ENCODE results near the gene TNPO1. TPM values are rescaled to one million over a fixed set of nuclear protein-coding genes. Genes with fewer than 3 reads are reported as not detected.

Gene TNPO1
- total and polyA plus RNA-seq, 9 of the 15 experiments (the other 6 are each of a cell fraction or from before 2014, with no cell fraction given): 20.8 to 176 (median 97.9) TPM

GRCh38 chr5:72854419-72854818 is 38.0 kb downstream of the TNPO1 start:
- Histone ChIP-seq H3K79me2 (ENCODE audit: control insufficient read depth, insufficient read depth, low read length) (peaks cover 95% of the 10 kb centered on the region), H3K4me1 (replicated peaks in 1 of 2; ENCODE audit: control insufficient read depth in 2 of 2, insufficient read depth in 2 of 2, low read length in 2 of 2) (peaks cover 0 to 9% of the 10 kb centered on the region in 2 experiments; a peak in 2 of 5 replicates), H3K9me3 (replicated peaks; ENCODE audit: control insufficient read depth, insufficient read depth, low read depth, low read length) (no peaks in the 10 kb centered on the region), H2AFZ (ENCODE audit: low read depth, low read length) (no peak overlapping the region), H3K36me3 (ENCODE audit: control insufficient read depth, insufficient read depth, low read length) (peaks cover 93% of the 10 kb centered on the region), H4K20me1 (replicated peaks; ENCODE audit: control insufficient read depth, insufficient read depth, low read length) (peaks cover 5% of the 10 kb centered on the region; the same call in 1 of the 2 replicates), H3K4me3 (no peak overlapping the region), H3K4me2 (ENCODE audit: insufficient read depth, low read length) (no peak overlapping the region), H3K9ac (ENCODE audit: insufficient read depth in 1 of 2, low read depth in 2 of 2, low read length in 2 of 2) (no peak overlapping the region), H3K9me1 (ENCODE audit: control insufficient read depth, insufficient read depth, low read length) (no peaks in the 10 kb centered on the region), H3K27ac (ENCODE audit: extremely low read depth, low read depth, low read length) (no peak overlapping the region), H3K27me3 (ENCODE audit: control insufficient read depth in 2 of 2, insufficient read depth in 2 of 2, low read length in 2 of 2) (no peaks in the 10 kb centered on the region)
- no peak for DNase-seq (ENCODE audit: extremely low read depth in 1 of 4, low spot score in 3 of 4)
- no peak for ATAC-seq
- FAIRE-seq: no peak
- no TSS peak for BruUV-seq (replicated peaks)
- intact Hi-C loops (cut with micrococcal nuclease): no loop called here
- in situ Hi-C loops (cut with MboI): no loop called here
- WGBS (ENCODE audit: insufficient coverage, low coverage, missing lambda C conversion rate): 100% methylated on average over 3 of the region's 3 CpGs
- CTCF ChIA-PET (ENCODE audit: low intra/inter-chr PET ratio): no interaction called here
- no peak for TF ChIP-seq ATF7 (IDR thresholded peaks at IDR 0.05)
- TF ChIP-seq C11orf30 (IDR thresholded peaks at IDR 0.05; ENCODE audit: low read depth): no peak
- POLR2A ChIA-PET: no interaction called here

GRCh38 chr5:72855821-72856220 is 39.4 kb downstream of the TNPO1 start:
- DNase-seq (ENCODE audit: extremely low read depth in 1 of 4, low spot score in 3 of 4): no peak
- no peaks in the 10 kb centered on the region for H3K9me1 ChIP-seq (ENCODE audit: control insufficient read depth, insufficient read depth, low read length)
- peaks cover 0 to 3% of the 10 kb centered on the region in 2 experiments; a peak in 1 of 5 replicates for H3K4me1 ChIP-seq (replicated peaks in 1 of 2; ENCODE audit: control insufficient read depth in 2 of 2, insufficient read depth in 2 of 2, low read length in 2 of 2)
- WGBS (ENCODE audit: insufficient coverage, low coverage, missing lambda C conversion rate): 93% methylated on average over 2 of the region's 2 CpGs
- H3K36me3 ChIP-seq (ENCODE audit: control insufficient read depth, insufficient read depth, low read length): peaks cover 94% of the 10 kb centered on the region
- in situ Hi-C loops (cut with MboI): no loop called here
- H3K9ac ChIP-seq (ENCODE audit: insufficient read depth in 1 of 2, low read depth in 2 of 2, low read length in 2 of 2): no peak overlapping the region
- no TSS peak for BruUV-seq (replicated peaks)
- no peak for ATAC-seq
- ChIA-PET POLR2A (no interaction called here), CTCF (ENCODE audit: low intra/inter-chr PET ratio) (no interaction called here)
- H3K27ac ChIP-seq (ENCODE audit: extremely low read depth, low read depth, low read length): no peak overlapping the region
- 0 out of 2 replicates have a peak, but pooled peaks cover 3% of the 10 kb centered on the region for H4K20me1 ChIP-seq (replicated peaks; ENCODE audit: control insufficient read depth, insufficient read depth, low read length)
- peak; percentile 6 for FAIRE-seq
- H3K4me3 ChIP-seq: no peak overlapping the region
- H3K4me2 ChIP-seq (ENCODE audit: insufficient read depth, low read length): no peak overlapping the region
- peaks cover 95% of the 10 kb centered on the region for H3K79me2 ChIP-seq (ENCODE audit: control insufficient read depth, insufficient read depth, low read length)
- intact Hi-C loops (cut with micrococcal nuclease): no loop called here
- no peaks in the 10 kb centered on the region for H3K27me3 ChIP-seq (ENCODE audit: control insufficient read depth in 2 of 2, insufficient read depth in 2 of 2, low read length in 2 of 2)
- no peaks in the 10 kb centered on the region for H3K9me3 ChIP-seq (replicated peaks; ENCODE audit: control insufficient read depth, insufficient read depth, low read depth, low read length)
- no peak overlapping the region for H2AFZ ChIP-seq (ENCODE audit: low read depth, low read length)
- TF ChIP-seq ZBTB43 (CRISPR knock-in tag; IDR thresholded peaks at IDR 0.05) (no peak), KDM2B (CRISPR knock-in tag; IDR thresholded peaks at IDR 0.05) (no peak), PRMT5 (CRISPR knock-in tag; IDR thresholded peaks at IDR 0.05) (no peak), PBX2 (CRISPR knock-in tag; IDR thresholded peaks at IDR 0.05; ENCODE audit: low read depth) (no peak), PBX2 (tag; conservative IDR thresholded peaks at IDR 0.05; ENCODE audit: low read depth) (no peak), RBM14 (IDR thresholded peaks at IDR 0.05; ENCODE audit: borderline replicate concordance, insufficient read depth, low read depth, low read length) (no peak), ETV6 (IDR thresholded peaks at IDR 0.05; ENCODE audit: borderline replicate concordance in 1 of 2, low read depth in 2 of 2, low read length in 1 of 2) (no peak), ETV6 (CRISPR knock-in tag; IDR thresholded peaks at IDR 0.05; ENCODE audit: borderline replicate concordance) (no peak), E2F4 (CRISPR knock-in tag; IDR thresholded peaks at IDR 0.05; ENCODE audit: low read depth) (no peak), HDAC8 (tag; IDR thresholded peaks at IDR 0.05) (no peak)
